ENCODE data around the gene ZNF276.

Gene ZNF276

DNA sequence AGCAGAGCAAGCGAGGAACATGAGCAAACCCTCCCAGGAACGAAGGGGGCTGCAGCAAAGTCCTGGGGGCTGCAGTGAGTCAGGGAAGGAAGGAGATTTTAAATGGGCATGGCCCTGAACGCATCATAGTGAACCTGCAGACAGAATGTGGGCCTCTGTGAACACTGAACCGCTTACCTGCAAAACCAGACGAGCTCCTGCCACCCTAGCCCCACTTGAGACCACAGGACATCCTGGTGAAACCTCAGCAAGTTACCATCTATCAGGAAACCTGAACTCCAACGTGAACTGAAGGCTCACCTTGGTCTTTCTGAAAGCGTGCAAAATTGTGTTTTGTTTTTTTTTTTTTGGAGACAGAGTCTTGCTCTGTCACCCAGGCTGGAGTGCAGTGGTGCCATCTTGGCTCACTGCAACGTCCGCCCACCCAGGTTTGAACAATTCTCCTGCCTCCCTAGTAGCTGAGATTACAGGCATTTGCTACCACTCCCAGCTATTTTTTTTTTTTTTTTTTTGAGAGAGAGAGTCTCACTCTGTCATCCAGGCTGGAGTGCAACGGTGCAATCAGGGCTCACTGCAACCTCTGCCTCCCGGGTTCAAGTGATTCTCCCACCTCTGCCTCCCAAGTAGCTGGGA is 64.3 kb downstream of the ZNF276 start:
- DNase-seq: no peak

DNA sequence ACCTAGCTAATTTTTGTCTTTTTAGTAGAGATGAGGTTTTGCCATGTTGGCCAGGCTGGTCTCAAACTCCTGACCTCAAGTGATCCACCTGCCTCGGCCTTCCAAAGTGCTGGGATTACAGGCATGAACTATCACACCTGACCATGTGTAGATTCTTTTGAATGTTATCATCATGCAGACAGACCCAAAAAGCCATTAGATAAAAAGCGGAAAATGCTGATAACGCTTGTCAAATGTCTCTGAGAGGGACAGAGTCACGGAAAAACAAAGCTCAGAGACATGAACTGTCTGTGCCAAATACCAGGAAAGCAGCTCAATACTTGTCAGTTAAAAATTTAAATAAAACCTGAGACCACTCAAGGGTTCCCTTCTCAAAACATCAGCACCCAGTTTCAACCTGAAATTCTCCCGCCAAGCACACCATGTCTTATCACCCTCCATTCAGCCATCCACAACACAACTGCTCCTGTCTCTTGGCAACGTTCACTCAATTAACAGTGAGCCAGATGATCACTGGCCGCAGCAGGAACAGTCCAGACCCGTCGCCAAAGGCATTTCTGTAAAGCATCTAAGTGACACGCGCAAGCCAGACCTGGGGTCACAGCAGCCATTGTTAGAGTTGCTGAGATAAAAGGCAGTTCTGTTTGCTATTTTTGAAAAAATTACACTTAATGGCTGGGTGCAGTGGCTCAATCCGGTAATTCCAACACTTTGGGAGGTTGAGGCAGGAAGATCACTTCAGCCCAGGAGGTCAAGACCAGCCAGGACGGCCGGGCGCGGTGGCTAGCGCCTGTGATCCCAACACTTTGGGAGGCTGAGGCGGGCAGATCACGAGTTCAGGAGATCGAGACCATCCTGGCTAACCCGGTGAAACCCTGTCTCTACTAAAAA is 65.4 kb downstream of the ZNF276 start:
- DNase-seq: no peak

DNA sequence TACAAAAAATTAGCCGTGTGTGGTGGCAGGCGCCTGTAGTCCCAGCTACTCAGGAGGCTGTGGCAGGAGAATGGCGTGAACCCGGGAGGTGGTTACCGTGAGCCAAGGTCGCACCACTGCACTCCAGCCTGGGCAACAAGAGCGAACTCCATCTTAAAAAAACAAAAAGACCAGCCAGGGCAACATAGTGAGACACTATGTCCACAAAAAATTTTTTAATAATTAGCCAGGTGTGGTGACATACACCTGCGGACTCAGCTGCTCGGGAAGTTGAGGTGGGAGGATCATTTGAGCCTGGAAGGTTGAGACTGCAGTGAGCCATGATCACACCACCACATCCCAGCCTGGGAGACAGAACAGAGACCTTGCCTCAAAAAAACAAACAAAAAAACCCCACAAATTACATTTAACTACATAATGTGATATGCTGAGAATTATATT is 66.0 kb downstream of the ZNF276 start:
- no peak for DNase-seq

Data from HCEC 1CT (cell line).